HepG2 (cell line): Measurements from ENCODE around the gene CALML6. TPM values are rescaled to one million over a fixed set of nuclear protein-coding genes. Genes with fewer than 3 reads are reported as not detected.
A peak's percentile ranks its signal among the peaks of the same experiment; 100 is the strongest.

ENCODE experiments used
- CBX2 ChIP-seq, 2 experiments: fragments of 200-600 bp in 1 of 2; sonication (generic); formaldehyde crosslinking in 1 of 2; IDR thresholded peaks; 2 replicates each; pipeline versions ENCODE4 v1.7.0 to v1.8.1; 2018 to 2022; ENCODE audit warnings: low read depth in 2 of 2, low read length in 1 of 2, mild to moderate bottlenecking in 1 of 2, missing genetic modification reagents in 1 of 2
- CCDC6 ChIP-seq: sonication (generic); formaldehyde crosslinking; IDR thresholded peaks from 2 replicates; pipeline ENCODE4 v1.8.1; 2022; ENCODE audit warnings: mild to moderate bottlenecking, missing genetic modification reagents, moderate library complexity
- ETV5 ChIP-seq: IDR thresholded peaks from 2 replicates; pipeline ENCODE4 v1.6.1; 2018; ENCODE audit warnings: missing biosample characterization, missing genetic modification reagents, inconsistent platforms, borderline replicate concordance
- FOXA1 ChIP-seq, 2 experiments: fragments of 450-650 bp in 1 of 2; sonication (generic) in 1 of 2; formaldehyde crosslinking in 1 of 2; IDR thresholded peaks; 2 replicates each; pipeline versions ENCODE4 v1.4.0 to v1.6.1; 2016 to 2020; ENCODE audit warnings: missing genetic modification reagents in 1 of 2
- KDM5B ChIP-seq: sonication (generic); formaldehyde crosslinking; IDR thresholded peaks from 2 replicates; pipeline ENCODE4 v1.4.0; 2020; ENCODE audit warnings: missing genetic modification reagents, mild to moderate bottlenecking, borderline replicate concordance
- MEF2D ChIP-seq: sonication (generic); formaldehyde crosslinking; IDR thresholded peaks from 2 replicates; pipeline ENCODE4 v1.5.1; 2020; ENCODE audit warnings: mild to moderate bottlenecking, missing genetic modification reagents
- PHF8 ChIP-seq: sonication (generic); formaldehyde crosslinking; IDR thresholded peaks from 2 replicates; pipeline ENCODE4 v1.5.0; 2020; ENCODE audit warnings: missing genetic modification reagents
- PLRG1 ChIP-seq: fragments of 450-650 bp; conservative IDR thresholded peaks from 2 replicates; pipeline ENCODE4 v1.6.1; 2016
- STAT5B ChIP-seq: sonication (generic); formaldehyde crosslinking; IDR thresholded peaks from 2 replicates; pipeline ENCODE4 v1.4.0; 2020; ENCODE audit warnings: missing genetic modification reagents
- THRA ChIP-seq: sonication (generic); formaldehyde crosslinking; IDR thresholded peaks from 2 replicates; pipeline ENCODE4 v1.4.0; 2020; ENCODE audit warnings: missing genetic modification reagents, borderline replicate concordance
- ZFP36L1 ChIP-seq: sonication (generic); formaldehyde crosslinking; IDR thresholded peaks from 2 replicates; pipeline ENCODE4 v1.8.0; 2022; ENCODE audit warnings: mild to moderate bottlenecking, missing genetic modification reagents, moderate library complexity
- ZFY ChIP-seq: sonication (generic); formaldehyde crosslinking; IDR thresholded peaks from 2 replicates; pipeline ENCODE4 v1.4.0; 2020; ENCODE audit warnings: missing genetic modification reagents
- ZNF18 ChIP-seq: sonication (generic); formaldehyde crosslinking; IDR thresholded peaks from 2 replicates; pipeline ENCODE4 v1.8.0; 2022; ENCODE audit warnings: mild to moderate bottlenecking, missing genetic modification reagents; ENCODE audit not compliant: insufficient replicate concordance
- ZNF329 ChIP-seq: sonication (generic); formaldehyde crosslinking; IDR thresholded peaks from 2 replicates; pipeline ENCODE4 v1.9.0; 2021; ENCODE audit warnings: low read depth, mild to moderate bottlenecking, missing genetic modification reagents
- polyA plus RNA-seq, 8 experiments: library from polyadenylated mRNA; depleted of rRNA in 3 of 8; stranded (reverse) in 7 of 8; unstranded in 1 of 8; fragments of >200 nt; fragmentation: Illumina TruSeq in 4 of 8; extraction: Trizol in 4 of 8; gene quantifications; 2 replicates each; pipeline versions ENCODE4 v1.2.1 to v1.2.3, GENCODE V29; 2011 to 2016; ENCODE audit warnings: low read depth in 4 of 8, missing spikeins in 1 of 8, mixed read lengths in 1 of 8; ENCODE audit not compliant: insufficient read depth in 1 of 8
- total RNA-seq, 5 experiments: library from RNA; depleted of rRNA; stranded (reverse); fragments of >200 nt; fragmentation: Illumina TruSeq; extraction: Trizol; gene quantifications; 2 replicates each; pipeline ENCODE4 v1.2.3, GENCODE V29; 2016; ENCODE audit warnings: low read depth in 1 of 5
- TF ChIP-seq, protein P1 (sequence below): sonication (generic); formaldehyde crosslinking; IDR thresholded peaks from 2 replicates; pipeline ENCODE4 v1.4.0; 2020; ENCODE audit warnings: missing genetic modification reagents
- TF ChIP-seq, protein P2 (sequence below): sonication (generic); formaldehyde crosslinking; IDR thresholded peaks from 2 replicates; pipeline ENCODE4 v1.4.0; 2020; ENCODE audit warnings: mild to moderate bottlenecking, missing genetic modification reagents
- TF ChIP-seq, protein P3 (sequence below): sonication (generic); formaldehyde crosslinking; IDR thresholded peaks from 2 replicates; pipeline ENCODE4 v1.5.0; 2020; ENCODE audit warnings: missing genetic modification reagents
- TF ChIP-seq, protein P4 (sequence below): sonication (generic); formaldehyde crosslinking; IDR thresholded peaks from 2 replicates; pipeline ENCODE4 v1.5.1; 2020; ENCODE audit warnings: missing genetic modification reagents, mild to moderate bottlenecking, borderline replicate concordance

The CALML6 gene
- total and polyA plus RNA-seq, 2 of the 13 experiments (the other 11 are each of a cell fraction or from before 2014, with no cell fraction given), result 0.11 to 0.12 TPM

GRCh38 chr1:1917995-1918900 lies 3.2 kb downstream of the CALML6 start (continued):
- TF ChIP-seq, protein P1, sequence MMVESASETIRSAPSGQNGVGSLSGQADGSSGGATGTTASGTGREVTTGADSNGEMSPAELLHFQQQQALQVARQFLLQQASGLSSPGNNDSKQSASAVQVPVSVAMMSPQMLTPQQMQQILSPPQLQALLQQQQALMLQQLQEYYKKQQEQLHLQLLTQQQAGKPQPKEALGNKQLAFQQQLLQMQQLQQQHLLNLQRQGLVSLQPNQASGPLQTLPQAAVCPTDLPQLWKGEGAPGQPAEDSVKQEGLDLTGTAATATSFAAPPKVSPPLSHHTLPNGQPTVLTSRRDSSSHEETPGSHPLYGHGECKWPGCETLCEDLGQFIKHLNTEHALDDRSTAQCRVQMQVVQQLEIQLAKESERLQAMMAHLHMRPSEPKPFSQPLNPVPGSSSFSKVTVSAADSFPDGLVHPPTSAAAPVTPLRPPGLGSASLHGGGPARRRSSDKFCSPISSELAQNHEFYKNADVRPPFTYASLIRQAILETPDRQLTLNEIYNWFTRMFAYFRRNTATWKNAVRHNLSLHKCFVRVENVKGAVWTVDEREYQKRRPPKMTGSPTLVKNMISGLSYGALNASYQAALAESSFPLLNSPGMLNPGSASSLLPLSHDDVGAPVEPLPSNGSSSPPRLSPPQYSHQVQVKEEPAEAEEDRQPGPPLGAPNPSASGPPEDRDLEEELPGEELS (CRISPR knock-in tag), result no peak
- TF ChIP-seq ETV5 (CRISPR knock-in tag), result 0 out of 2 replicates have a peak, but pooled peaks have one; percentile 7
- TF ChIP-seq MEF2D (CRISPR knock-in tag), result no peak
- TF ChIP-seq, protein P2, sequence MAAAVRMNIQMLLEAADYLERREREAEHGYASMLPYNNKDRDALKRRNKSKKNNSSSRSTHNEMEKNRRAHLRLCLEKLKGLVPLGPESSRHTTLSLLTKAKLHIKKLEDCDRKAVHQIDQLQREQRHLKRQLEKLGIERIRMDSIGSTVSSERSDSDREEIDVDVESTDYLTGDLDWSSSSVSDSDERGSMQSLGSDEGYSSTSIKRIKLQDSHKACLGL, result 0 out of 2 replicates have a peak, but pooled peaks have one; percentile 7
- 0 out of 2 replicates have a peak, but pooled peaks have one; percentile 24 for TF ChIP-seq THRA (CRISPR knock-in tag)
- 0 out of 2 replicates have a peak, but pooled peaks have one; percentile 53 for TF ChIP-seq CCDC6
- peak; percentile 46; the same call in 1 of the 2 replicates for TF ChIP-seq ZFY (CRISPR knock-in tag)
- TF ChIP-seq ZFP36L1 (CRISPR knock-in tag), result no peak
- no peak for TF ChIP-seq PLRG1
- TF ChIP-seq CBX2 (IDR thresholded peaks at IDR 0.05; ENCODE audit: low read depth, low read length), result no peak
- no peak for TF ChIP-seq CBX2 (CRISPR knock-in tag; IDR thresholded peaks at IDR 0.05; ENCODE audit: low read depth)
- TF ChIP-seq FOXA1 (IDR thresholded peaks at IDR 0.05), result no peak
- TF ChIP-seq FOXA1 (CRISPR knock-in tag; IDR thresholded peaks at IDR 0.05), result no peak
- peak; percentile 47; the same call in 1 of the 2 replicates for TF ChIP-seq PHF8 (CRISPR knock-in tag)
- TF ChIP-seq, protein P3, sequence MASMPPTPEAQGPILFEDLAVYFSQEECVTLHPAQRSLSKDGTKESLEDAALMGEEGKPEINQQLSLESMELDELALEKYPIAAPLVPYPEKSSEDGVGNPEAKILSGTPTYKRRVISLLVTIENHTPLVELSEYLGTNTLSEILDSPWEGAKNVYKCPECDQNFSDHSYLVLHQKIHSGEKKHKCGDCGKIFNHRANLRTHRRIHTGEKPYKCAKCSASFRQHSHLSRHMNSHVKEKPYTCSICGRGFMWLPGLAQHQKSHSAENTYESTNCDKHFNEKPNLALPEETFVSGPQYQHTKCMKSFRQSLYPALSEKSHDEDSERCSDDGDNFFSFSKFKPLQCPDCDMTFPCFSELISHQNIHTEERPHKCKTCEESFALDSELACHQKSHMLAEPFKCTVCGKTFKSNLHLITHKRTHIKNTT (CRISPR knock-in tag), result no peak
- TF ChIP-seq ZNF329 (CRISPR knock-in tag), result 0 out of 2 replicates have a peak, but pooled peaks have one; percentile 26
- TF ChIP-seq, protein P4, sequence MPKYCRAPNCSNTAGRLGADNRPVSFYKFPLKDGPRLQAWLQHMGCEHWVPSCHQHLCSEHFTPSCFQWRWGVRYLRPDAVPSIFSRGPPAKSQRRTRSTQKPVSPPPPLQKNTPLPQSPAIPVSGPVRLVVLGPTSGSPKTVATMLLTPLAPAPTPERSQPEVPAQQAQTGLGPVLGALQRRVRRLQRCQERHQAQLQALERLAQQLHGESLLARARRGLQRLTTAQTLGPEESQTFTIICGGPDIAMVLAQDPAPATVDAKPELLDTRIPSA (CRISPR knock-in tag), result 0 out of 2 replicates have a peak, but pooled peaks have one; percentile 53
- TF ChIP-seq ZNF18 (CRISPR knock-in tag), result no peak
- no peak for TF ChIP-seq STAT5B (CRISPR knock-in tag)
- TF ChIP-seq KDM5B, result 0 out of 2 replicates have a peak, but pooled peaks have one; percentile 34
